A549 (cell line): ENCODE measurements around the gene CADM1. TPM values are rescaled to one million over a fixed set of nuclear protein-coding genes. Genes with fewer than 3 reads are reported as not detected.

Experiments
- ATAC-seq, 2 experiments: fragments of 200-7000 bp in 1 of 2; fragments of >200 bp in 1 of 2; cut with Nextera tagmentation in 1 of 2; cut with Tn5 transposase in 1 of 2; 3 replicates each; pipeline versions ENCODE4 v1.8.0 to v1.9.1; 2018 to 2020; ENCODE audit warnings: mild to moderate bottlenecking in 1 of 2, moderate library complexity in 1 of 2
- CTCF ChIA-PET: fragments of 300-600 bp; sonication (Branson Sonifier 250); formaldehyde crosslinking; extraction: SDS; loops from one replicate; lab custom pipeline; 2021; ENCODE audit warnings: antibody characterized with exemption, inconsistent platforms; lab: Yijun Ruan, JAX
- POLR2A ChIA-PET: fragments of 350-600 bp; formaldehyde crosslinking; extraction: SDS; loops from one replicate; lab custom pipeline; 2021; ENCODE audit warnings: antibody characterized with exemption, inconsistent platforms; lab: Yijun Ruan, JAX
- DNase-seq, 2 experiments: peaks; one replicate each; pipeline versions ENCODE4 v3.0.0 to v3.0.0-alpha.2; 2011 to 2016; ENCODE audit warnings: low read depth in 1 of 2, low spot score in 1 of 2
- FAIRE-seq: peaks from 2 replicates; lab custom pipeline; 2011; peaks lifted over from hg19 to GRCh38; lab: Jason Lieb, UNC
- H3K27ac ChIP-seq, 2 experiments: fragments of >200 bp; sonication (Bioruptor Twin); formaldehyde crosslinking; 3 replicates each; pipeline ENCODE4 v1.5.1; 2016 to 2017
- H3K4me1 ChIP-seq: fragments of >200 bp; sonication (Bioruptor Twin); formaldehyde crosslinking; 3 replicates; pipeline ENCODE4 v1.6.1; 2016
- H3K4me2 ChIP-seq: fragments of >200 bp; sonication (Bioruptor Twin); formaldehyde crosslinking; 3 replicates; pipeline ENCODE4 v1.6.1; 2016
- H3K4me3 ChIP-seq: fragments of >200 bp; sonication (Bioruptor Twin); formaldehyde crosslinking; 3 replicates; pipeline ENCODE4 v1.5.1; 2016
- H3K9me3 ChIP-seq: fragments of >200 bp; sonication (Bioruptor Twin); formaldehyde crosslinking; 3 replicates; pipeline ENCODE4 v1.6.1; 2016
- CBX8 ChIP-seq: fragments of 200-600 bp; sonication (generic); IDR thresholded peaks from 2 replicates; pipeline ENCODE4 v1.6.1; 2016
- EHF ChIP-seq: fragments of 250-450 bp; sonication (Bioruptor Pico); IDR thresholded peaks from 2 replicates; pipeline ENCODE4 v1.5.0; 2020; ENCODE audit warnings: mild to moderate bottlenecking
- EHMT2 ChIP-seq: fragments of 200-600 bp; sonication (generic); IDR thresholded peaks from 2 replicates; pipeline ENCODE4 v1.6.1; 2016; ENCODE audit warnings: antibody characterized with exemption, low read depth, mild to moderate bottlenecking, moderate library complexity
- FOSB ChIP-seq: fragments of 250-450 bp; sonication (Bioruptor Pico); IDR thresholded peaks from 2 replicates; pipeline ENCODE4 v1.5.0; 2020; ENCODE audit warnings: mild to moderate bottlenecking, moderate library complexity
- HEYL ChIP-seq: fragments of 250-450 bp; sonication (Bioruptor Pico); IDR thresholded peaks from 2 replicates; pipeline ENCODE4 v1.8.0; 2021; ENCODE audit warnings: mild to moderate bottlenecking, moderate library complexity
- HOXB13 ChIP-seq: fragments of 250-450 bp; sonication (Bioruptor Pico); IDR thresholded peaks from 2 replicates; pipeline ENCODE4 v1.5.0; 2020; ENCODE audit warnings: low read depth, mild to moderate bottlenecking, moderate library complexity
- JUNB ChIP-seq: fragments of >200 bp; sonication (Bioruptor Twin); formaldehyde crosslinking; IDR thresholded peaks from 2 replicates; pipeline ENCODE4 v1.6.1; 2016
- MAZ ChIP-seq: fragments of 150-350 bp; IDR thresholded peaks from 2 replicates; pipeline ENCODE4 v1.6.1; 2014; ENCODE audit warnings: antibody characterized with exemption, low read depth, low read length, borderline replicate concordance
- NFE2L2 ChIP-seq: fragments of 150-350 bp; conservative IDR thresholded peaks from 2 replicates; pipeline ENCODE4 v1.6.1; 2014; ENCODE audit warnings: low read length
- RAD21 ChIP-seq, 2 experiments: fragments of >200 bp in 1 of 2; sonication (Bioruptor Twin) in 1 of 2; formaldehyde crosslinking in 1 of 2; IDR thresholded peaks in 1 of 2; conservative IDR thresholded peaks in 1 of 2; 2 replicates in 1 of 2; 3 replicates in 1 of 2; pipeline ENCODE4 v1.6.1; 2012 to 2018; ENCODE audit warnings: inconsistent platforms in 1 of 2
- RARB ChIP-seq: fragments of 250-450 bp; sonication (Bioruptor Pico); IDR thresholded peaks from 2 replicates; pipeline ENCODE4 v1.8.0; 2021; ENCODE audit warnings: mild to moderate bottlenecking, moderate library complexity
- RCOR1 ChIP-seq: fragments of 150-350 bp; IDR thresholded peaks from 2 replicates; pipeline ENCODE4 v1.6.1; 2014; ENCODE audit warnings: antibody characterized with exemption, low read length, low read depth
- RNF2 ChIP-seq: fragments of 200-600 bp; sonication (generic); IDR thresholded peaks from 2 replicates; pipeline ENCODE4 v1.6.1; 2016; ENCODE audit warnings: low read depth, mild to moderate bottlenecking, antibody characterized with exemption, moderate library complexity, borderline replicate concordance
- TFCP2L1 ChIP-seq: fragments of 250-450 bp; sonication (Bioruptor Pico); IDR thresholded peaks from 2 replicates; pipeline ENCODE4 v1.5.0; 2021; ENCODE audit warnings: mild to moderate bottlenecking
- ZC3H11A ChIP-seq: fragments of 450-650 bp; IDR thresholded peaks from 2 replicates; pipeline ENCODE4 v1.6.1; 2014; ENCODE audit warnings: antibody characterized with exemption, mild to moderate bottlenecking
- ZSCAN20 ChIP-seq: fragments of 250-450 bp; sonication (Bioruptor Pico); IDR thresholded peaks from 2 replicates; pipeline ENCODE4 v1.8.0; 2022; ENCODE audit warnings: mild to moderate bottlenecking, moderate library complexity
- WGBS: methylation state at CpG from one replicate; pipeline ENCODE4 v1.1.6; 2017; ENCODE audit errors: missing lambda C conversion rate; 5-methylcytosine and 5-hydroxymethylcytosine counted together
- polyA plus RNA-seq, 4 experiments: library from polyadenylated mRNA; depleted of rRNA in 3 of 4; stranded (reverse); fragments of >200 nt; fragmentation: RNase III in 1 of 4; extraction: RNeasy Plus Mini Kit Qiagen cat#74134 plus additional on column Dnase treatment in 1 of 4; gene quantifications; 2 replicates in 3 of 4; 3 replicates in 1 of 4; pipeline ENCODE4 v1.2.3, GENCODE V29; 2011 to 2017
- TF ChIP-seq, protein P1 (sequence below): IDR thresholded peaks from 2 replicates; pipeline ENCODE4 v1.6.1; 2012
- TF ChIP-seq, protein P2 (sequence below): IDR thresholded peaks from 2 replicates; pipeline ENCODE4 v1.6.1; 2012
- TF ChIP-seq, protein P3 (sequence below): fragments of 250-450 bp; sonication (Bioruptor Pico); IDR thresholded peaks from 2 replicates; pipeline ENCODE4 v1.5.0; 2021; ENCODE audit warnings: mild to moderate bottlenecking, moderate library complexity, borderline replicate concordance
- TF ChIP-seq, protein P4 (sequence below): fragments of 200-600 bp; sonication (generic); IDR thresholded peaks from 2 replicates; pipeline ENCODE4 v1.6.1; 2016; ENCODE audit warnings: antibody characterized with exemption, mild to moderate bottlenecking, moderate library complexity
- TF ChIP-seq, protein P5 (sequence below): fragments of >200 bp; sonication (Bioruptor Twin); formaldehyde crosslinking; IDR thresholded peaks from 2 replicates; pipeline ENCODE4 v1.6.1; 2016

Gene CADM1
- polyA plus RNA-seq, 2 of the 4 experiments (the other 2 are of a cell fraction), result 33.4 to 36.7 TPM

DNA sequence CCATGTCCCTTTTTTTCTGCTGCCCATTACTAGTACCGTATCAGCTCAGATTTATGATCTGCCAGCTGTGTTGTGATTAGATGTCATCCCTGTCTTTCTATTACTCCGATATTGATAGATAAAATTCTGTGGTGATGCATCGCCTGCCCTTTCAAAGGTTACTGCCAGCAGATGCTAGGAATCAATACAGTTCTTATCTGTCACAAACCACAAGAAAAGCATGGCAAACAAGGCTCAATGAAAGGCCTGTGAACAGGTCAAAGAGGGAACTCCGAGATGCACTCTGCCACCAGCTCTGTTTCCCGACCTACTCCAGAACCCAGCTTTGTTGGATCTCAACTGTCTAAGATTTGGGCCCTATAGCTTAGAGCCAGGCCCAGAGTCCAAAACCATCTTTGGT lies 246.0 kb downstream of the CADM1 start:
- ChIA-PET POLR2A (no interaction called here), CTCF (interaction anchor here (0.6 to 0.8 kb wide), 2 partner anchors 9 to 19 kb away, joined by 3 to 5 read pairs; no protein-coding TSS in a partner anchor)
- no peak for DNase-seq
- Histone ChIP-seq H3K4me2 (no peak overlapping the region), H3K9me3 (no peaks in the 10 kb centered on the region), H3K4me1 (no peaks in the 10 kb centered on the region), H3K27ac (no peak overlapping the region), H3K4me3 (no peak overlapping the region)
- no peak for ATAC-seq
- TF ChIP-seq, protein P1, sequence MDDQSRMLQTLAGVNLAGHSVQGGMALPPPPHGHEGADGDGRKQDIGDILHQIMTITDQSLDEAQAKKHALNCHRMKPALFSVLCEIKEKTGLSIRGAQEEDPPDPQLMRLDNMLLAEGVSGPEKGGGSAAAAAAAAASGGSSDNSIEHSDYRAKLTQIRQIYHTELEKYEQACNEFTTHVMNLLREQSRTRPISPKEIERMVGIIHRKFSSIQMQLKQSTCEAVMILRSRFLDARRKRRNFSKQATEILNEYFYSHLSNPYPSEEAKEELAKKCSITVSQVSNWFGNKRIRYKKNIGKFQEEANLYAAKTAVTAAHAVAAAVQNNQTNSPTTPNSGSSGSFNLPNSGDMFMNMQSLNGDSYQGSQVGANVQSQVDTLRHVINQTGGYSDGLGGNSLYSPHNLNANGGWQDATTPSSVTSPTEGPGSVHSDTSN, result no peak
- TF ChIP-seq, protein P2, sequence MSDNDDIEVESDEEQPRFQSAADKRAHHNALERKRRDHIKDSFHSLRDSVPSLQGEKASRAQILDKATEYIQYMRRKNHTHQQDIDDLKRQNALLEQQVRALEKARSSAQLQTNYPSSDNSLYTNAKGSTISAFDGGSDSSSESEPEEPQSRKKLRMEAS, result no peak
- TF ChIP-seq MAZ (no peak), RARB (no peak), RNF2 (no peak), NFE2L2 (no peak), HOXB13 (CRISPR knock-in tag) (no peak)
- WGBS, result 90% methylated on average over 5 of the region's 5 CpGs
- no peak for FAIRE-seq

DNA sequence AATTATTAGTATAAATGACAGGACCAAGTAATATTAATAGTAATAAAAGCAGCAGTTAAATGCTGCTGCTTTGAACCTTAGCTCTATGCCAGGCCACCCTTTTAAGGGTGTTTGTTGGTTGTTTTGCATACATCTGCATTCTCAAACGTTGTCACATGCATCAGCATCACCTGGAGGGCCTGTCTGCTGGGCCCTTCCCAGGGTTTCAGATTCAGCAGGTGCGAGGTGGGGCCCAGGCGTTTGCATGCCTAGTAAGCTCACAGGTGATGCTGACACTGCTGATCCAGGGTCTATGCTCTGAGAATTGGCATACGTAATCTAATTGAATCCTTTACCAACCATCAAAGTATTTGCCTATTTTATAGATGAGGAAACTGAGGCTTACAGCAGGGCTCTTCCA lies 246.5 kb downstream of the CADM1 start:
- ATAC-seq, result no peak
- H3K4me3 ChIP-seq, result no peak overlapping the region
- no peaks in the 10 kb centered on the region for H3K9me3 ChIP-seq
- CTCF ChIA-PET, result no interaction called here
- DNase-seq, result no peak
- no peaks in the 10 kb centered on the region for H3K4me1 ChIP-seq
- 71% methylated on average over 4 of the region's 4 CpGs for WGBS
- no peak overlapping the region for H3K27ac ChIP-seq
- no peak overlapping the region for H3K4me2 ChIP-seq
- TF ChIP-seq HEYL (CRISPR knock-in tag) (no peak), ZSCAN20 (CRISPR knock-in tag) (no peak), EHMT2 (no peak), RCOR1 (no peak), FOSB (CRISPR knock-in tag) (no peak), RAD21 (conservative IDR thresholded peaks at IDR 0.05 in 1 of 2, IDR thresholded peaks at IDR 0.05 in 1 of 2) (no peak), JUNB (no peak), TFCP2L1 (no peak), CBX8 (no peak), ZC3H11A (no peak), EHF (CRISPR knock-in tag) (no peak)
- TF ChIP-seq, protein P3, sequence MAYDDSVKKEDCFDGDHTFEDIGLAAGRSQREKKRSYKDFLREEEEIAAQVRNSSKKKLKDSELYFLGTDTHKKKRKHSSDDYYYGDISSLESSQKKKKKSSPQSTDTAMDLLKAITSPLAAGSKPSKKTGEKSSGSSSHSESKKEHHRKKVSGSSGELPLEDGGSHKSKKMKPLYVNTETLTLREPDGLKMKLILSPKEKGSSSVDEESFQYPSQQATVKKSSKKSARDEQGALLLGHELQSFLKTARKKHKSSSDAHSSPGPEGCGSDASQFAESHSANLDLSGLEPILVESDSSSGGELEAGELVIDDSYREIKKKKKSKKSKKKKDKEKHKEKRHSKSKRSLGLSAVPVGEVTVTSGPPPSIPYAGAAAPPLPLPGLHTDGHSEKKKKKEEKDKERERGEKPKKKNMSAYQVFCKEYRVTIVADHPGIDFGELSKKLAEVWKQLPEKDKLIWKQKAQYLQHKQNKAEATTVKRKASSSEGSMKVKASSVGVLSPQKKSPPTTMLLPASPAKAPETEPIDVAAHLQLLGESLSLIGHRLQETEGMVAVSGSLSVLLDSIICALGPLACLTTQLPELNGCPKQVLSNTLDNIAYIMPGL, result no peak
- TF ChIP-seq, protein P4, sequence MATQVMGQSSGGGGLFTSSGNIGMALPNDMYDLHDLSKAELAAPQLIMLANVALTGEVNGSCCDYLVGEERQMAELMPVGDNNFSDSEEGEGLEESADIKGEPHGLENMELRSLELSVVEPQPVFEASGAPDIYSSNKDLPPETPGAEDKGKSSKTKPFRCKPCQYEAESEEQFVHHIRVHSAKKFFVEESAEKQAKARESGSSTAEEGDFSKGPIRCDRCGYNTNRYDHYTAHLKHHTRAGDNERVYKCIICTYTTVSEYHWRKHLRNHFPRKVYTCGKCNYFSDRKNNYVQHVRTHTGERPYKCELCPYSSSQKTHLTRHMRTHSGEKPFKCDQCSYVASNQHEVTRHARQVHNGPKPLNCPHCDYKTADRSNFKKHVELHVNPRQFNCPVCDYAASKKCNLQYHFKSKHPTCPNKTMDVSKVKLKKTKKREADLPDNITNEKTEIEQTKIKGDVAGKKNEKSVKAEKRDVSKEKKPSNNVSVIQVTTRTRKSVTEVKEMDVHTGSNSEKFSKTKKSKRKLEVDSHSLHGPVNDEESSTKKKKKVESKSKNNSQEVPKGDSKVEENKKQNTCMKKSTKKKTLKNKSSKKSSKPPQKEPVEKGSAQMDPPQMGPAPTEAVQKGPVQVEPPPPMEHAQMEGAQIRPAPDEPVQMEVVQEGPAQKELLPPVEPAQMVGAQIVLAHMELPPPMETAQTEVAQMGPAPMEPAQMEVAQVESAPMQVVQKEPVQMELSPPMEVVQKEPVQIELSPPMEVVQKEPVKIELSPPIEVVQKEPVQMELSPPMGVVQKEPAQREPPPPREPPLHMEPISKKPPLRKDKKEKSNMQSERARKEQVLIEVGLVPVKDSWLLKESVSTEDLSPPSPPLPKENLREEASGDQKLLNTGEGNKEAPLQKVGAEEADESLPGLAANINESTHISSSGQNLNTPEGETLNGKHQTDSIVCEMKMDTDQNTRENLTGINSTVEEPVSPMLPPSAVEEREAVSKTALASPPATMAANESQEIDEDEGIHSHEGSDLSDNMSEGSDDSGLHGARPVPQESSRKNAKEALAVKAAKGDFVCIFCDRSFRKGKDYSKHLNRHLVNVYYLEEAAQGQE, result no peak
- TF ChIP-seq, protein P5, sequence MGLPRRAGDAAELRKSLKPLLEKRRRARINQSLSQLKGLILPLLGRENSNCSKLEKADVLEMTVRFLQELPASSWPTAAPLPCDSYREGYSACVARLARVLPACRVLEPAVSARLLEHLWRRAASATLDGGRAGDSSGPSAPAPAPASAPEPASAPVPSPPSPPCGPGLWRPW, result no peak
- FAIRE-seq, result no peak
- POLR2A ChIA-PET, result no interaction called here
